Coronary artery (tissue), 2 donors: ENCODE measurements around the gene PIH1D1.

ENCODE experiments used
- DNase-seq: peaks from one replicate; pipeline ENCODE4 v3.0.0-alpha.2; 2017; ENCODE audit warnings: low spot score
- H3K27ac ChIP-seq, 2 donors: fragments of 200-600 bp; sonication (generic); one replicate each; pipeline ENCODE4 v1.5.1; 2016 to 2019
- H3K4me3 ChIP-seq: fragments of 200-600 bp; sonication (generic); 2 replicates; pipeline ENCODE4 v1.5.1; 2016; ENCODE audit warnings: mild to moderate bottlenecking, moderate library complexity
- CTCF ChIP-seq: fragments of 200-600 bp; sonication (generic); IDR thresholded peaks from one replicate; pipeline ENCODE4 v1.5.1; 2019; ENCODE audit warnings: antibody characterized with exemption

PIH1D1 gene

GRCh38 chr19:49421878-49422202 lies 29.8 kb downstream of the PIH1D1 start:
- no peak for DNase-seq
- no peak overlapping the region for H3K4me3 ChIP-seq
- no peak for TF ChIP-seq CTCF

GRCh38 chr19:49421039-49421877 lies 30.4 kb downstream of the PIH1D1 start:
- DNase-seq, result no peak
- TF ChIP-seq CTCF, result no peak
- no peak overlapping the region for H3K27ac ChIP-seq
- peak overlapping the region; percentile 50 for H3K4me3 ChIP-seq

More at GRCh38 chr19:49421878-49422202, 29.8 kb downstream of the PIH1D1 start:
- no peak overlapping the region for H3K27ac ChIP-seq

- no peak for DNase-seq
- Histone ChIP-seq H3K4me3 (no peak overlapping the region), H3K27ac (no peak overlapping the region)
- no peak for TF ChIP-seq CTCF
Observed at GRCh38 chr19:49420227-49420626, 31.4 kb downstream of the PIH1D1 start.

- DNase-seq, result no peak
- no peak for TF ChIP-seq CTCF
- Histone ChIP-seq H3K27ac (no peak overlapping the region), H3K4me3 (no peak overlapping the region)
Observed at GRCh38 chr19:49419173-49419572, 32.4 kb downstream of the PIH1D1 start.

GRCh38 chr19:49418511-49418910 lies 33.1 kb downstream of the PIH1D1 start:
- no peak overlapping the region for H3K27ac ChIP-seq
- TF ChIP-seq CTCF, result no peak
- H3K4me3 ChIP-seq, result no peak overlapping the region
- DNase-seq, result no peak

GRCh38 chr19:49417088-49417487 lies 34.5 kb downstream of the PIH1D1 start:
- TF ChIP-seq CTCF, result no peak
- Histone ChIP-seq H3K27ac (no peak overlapping the region), H3K4me3 (no peak overlapping the region)
- no peak for DNase-seq

GRCh38 chr19:49415810-49416200 lies 35.8 kb downstream of the PIH1D1 start:
- Histone ChIP-seq H3K4me3 (no peak overlapping the region), H3K27ac (no peak overlapping the region)
- no peak for DNase-seq
- no peak for TF ChIP-seq CTCF
